ENCODE measurements around the gene ARHGAP33. TPM values are rescaled to one million over a fixed set of nuclear protein-coding genes. Genes with fewer than 3 reads are reported as not detected.

ARHGAP33 gene
- total and polyA plus RNA-seq, 2 experiments from 2014 or later, result 11.6 to 22.1 TPM

- TF ChIP-seq ZNF462 (CRISPR knock-in tag; IDR thresholded peaks at IDR 0.05) (no peak), POLR2AphosphoS5 (IDR thresholded peaks at IDR 0.05; ENCODE audit: low read depth) (no peak), NANOG (IDR thresholded peaks at IDR 0.05; ENCODE audit: borderline replicate concordance) (no peak), CREB1 (CRISPR knock-in tag; IDR thresholded peaks at IDR 0.05; ENCODE audit: low read depth) (no peak), ETS1 (IDR thresholded peaks at IDR 0.05) (no peak), EZH2 (IDR thresholded peaks at IDR 0.05; ENCODE audit: low read depth, unreplicated experiment) (no peak)
- TF ChIP-seq, protein P1, sequence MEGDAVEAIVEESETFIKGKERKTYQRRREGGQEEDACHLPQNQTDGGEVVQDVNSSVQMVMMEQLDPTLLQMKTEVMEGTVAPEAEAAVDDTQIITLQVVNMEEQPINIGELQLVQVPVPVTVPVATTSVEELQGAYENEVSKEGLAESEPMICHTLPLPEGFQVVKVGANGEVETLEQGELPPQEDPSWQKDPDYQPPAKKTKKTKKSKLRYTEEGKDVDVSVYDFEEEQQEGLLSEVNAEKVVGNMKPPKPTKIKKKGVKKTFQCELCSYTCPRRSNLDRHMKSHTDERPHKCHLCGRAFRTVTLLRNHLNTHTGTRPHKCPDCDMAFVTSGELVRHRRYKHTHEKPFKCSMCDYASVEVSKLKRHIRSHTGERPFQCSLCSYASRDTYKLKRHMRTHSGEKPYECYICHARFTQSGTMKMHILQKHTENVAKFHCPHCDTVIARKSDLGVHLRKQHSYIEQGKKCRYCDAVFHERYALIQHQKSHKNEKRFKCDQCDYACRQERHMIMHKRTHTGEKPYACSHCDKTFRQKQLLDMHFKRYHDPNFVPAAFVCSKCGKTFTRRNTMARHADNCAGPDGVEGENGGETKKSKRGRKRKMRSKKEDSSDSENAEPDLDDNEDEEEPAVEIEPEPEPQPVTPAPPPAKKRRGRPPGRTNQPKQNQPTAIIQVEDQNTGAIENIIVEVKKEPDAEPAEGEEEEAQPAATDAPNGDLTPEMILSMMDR (conservative IDR thresholded peaks at IDR 0.05; ENCODE audit: low read depth in 2 of 2), result no peak
Measured at GRCh38 chr19:35734273-35734672, 41.1 kb upstream of the ARHGAP33 start (continued).

All from GM23338 (cell line).